PFSK-1 (cell line): ENCODE measurements around the gene TAF8.

ENCODE experiments used
- FOXP2 ChIP-seq: optimal IDR thresholded peaks from 2 replicates; pipeline ENCODE3; 2011; ENCODE audit warnings: borderline replicate concordance, control low read depth, inconsistent platforms; ENCODE audit not compliant: insufficient read depth; ENCODE audit errors: extremely low read length, extremely low read depth
- POLR2AphosphoS5 ChIP-seq: IDR thresholded peaks from 2 replicates; pipeline ENCODE4 v1.6.1; 2012; ENCODE audit warnings: low read depth, mild to moderate bottlenecking, control low read depth, low read length, moderate library complexity
- SIN3A ChIP-seq: IDR thresholded peaks from 2 replicates; pipeline ENCODE4 v1.6.1; 2012; ENCODE audit warnings: mild to moderate bottlenecking, low read length, moderate library complexity, borderline replicate concordance; ENCODE audit not compliant: insufficient read depth
- TAF1 ChIP-seq: IDR thresholded peaks from 2 replicates; pipeline ENCODE4 v1.6.1; 2012; ENCODE audit warnings: low read length, control low read depth, borderline replicate concordance; ENCODE audit not compliant: insufficient read depth
- TF ChIP-seq, protein P1 (sequence below), 2 experiments: IDR thresholded peaks; 2 replicates each; pipeline versions ENCODE4 v1.6.1 to v1.8.0; 2011 to 2012; ENCODE audit warnings: low read depth in 2 of 2, low read length in 2 of 2, control low read depth in 1 of 2, inconsistent platforms in 1 of 2, mild to moderate bottlenecking in 1 of 2, moderate library complexity in 1 of 2; ENCODE audit not compliant: insufficient read depth in 1 of 2

DNA sequence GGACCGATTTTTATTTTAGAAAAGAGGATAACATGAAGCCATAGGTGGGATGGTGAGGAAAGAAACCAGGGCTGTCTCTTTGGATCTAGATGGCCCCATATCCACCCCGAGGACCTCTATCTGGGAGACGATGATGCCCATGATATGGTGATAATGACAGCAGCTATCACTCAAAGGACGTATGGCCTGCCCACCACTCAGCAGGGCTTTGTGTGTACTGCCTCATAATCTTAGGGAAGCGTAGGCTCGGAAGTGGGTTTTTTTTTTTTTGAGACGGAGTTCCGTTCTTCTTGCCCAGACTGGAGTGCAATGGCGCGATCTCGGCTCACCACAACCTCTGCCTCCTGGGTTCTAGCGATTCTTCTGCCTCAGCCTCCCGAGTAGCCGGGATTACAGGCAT lies 8.2 kb upstream of the TAF8 start:
- TF ChIP-seq, protein P1, sequence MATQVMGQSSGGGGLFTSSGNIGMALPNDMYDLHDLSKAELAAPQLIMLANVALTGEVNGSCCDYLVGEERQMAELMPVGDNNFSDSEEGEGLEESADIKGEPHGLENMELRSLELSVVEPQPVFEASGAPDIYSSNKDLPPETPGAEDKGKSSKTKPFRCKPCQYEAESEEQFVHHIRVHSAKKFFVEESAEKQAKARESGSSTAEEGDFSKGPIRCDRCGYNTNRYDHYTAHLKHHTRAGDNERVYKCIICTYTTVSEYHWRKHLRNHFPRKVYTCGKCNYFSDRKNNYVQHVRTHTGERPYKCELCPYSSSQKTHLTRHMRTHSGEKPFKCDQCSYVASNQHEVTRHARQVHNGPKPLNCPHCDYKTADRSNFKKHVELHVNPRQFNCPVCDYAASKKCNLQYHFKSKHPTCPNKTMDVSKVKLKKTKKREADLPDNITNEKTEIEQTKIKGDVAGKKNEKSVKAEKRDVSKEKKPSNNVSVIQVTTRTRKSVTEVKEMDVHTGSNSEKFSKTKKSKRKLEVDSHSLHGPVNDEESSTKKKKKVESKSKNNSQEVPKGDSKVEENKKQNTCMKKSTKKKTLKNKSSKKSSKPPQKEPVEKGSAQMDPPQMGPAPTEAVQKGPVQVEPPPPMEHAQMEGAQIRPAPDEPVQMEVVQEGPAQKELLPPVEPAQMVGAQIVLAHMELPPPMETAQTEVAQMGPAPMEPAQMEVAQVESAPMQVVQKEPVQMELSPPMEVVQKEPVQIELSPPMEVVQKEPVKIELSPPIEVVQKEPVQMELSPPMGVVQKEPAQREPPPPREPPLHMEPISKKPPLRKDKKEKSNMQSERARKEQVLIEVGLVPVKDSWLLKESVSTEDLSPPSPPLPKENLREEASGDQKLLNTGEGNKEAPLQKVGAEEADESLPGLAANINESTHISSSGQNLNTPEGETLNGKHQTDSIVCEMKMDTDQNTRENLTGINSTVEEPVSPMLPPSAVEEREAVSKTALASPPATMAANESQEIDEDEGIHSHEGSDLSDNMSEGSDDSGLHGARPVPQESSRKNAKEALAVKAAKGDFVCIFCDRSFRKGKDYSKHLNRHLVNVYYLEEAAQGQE (IDR thresholded peaks at IDR 0.05; ENCODE audit: insufficient read depth in 1 of 2, low read depth in 2 of 2, low read length in 2 of 2): no peak
- TF ChIP-seq TAF1 (no peak), SIN3A (no peak), POLR2AphosphoS5 (no peak), FOXP2 (no peak)
